BE2C (cell line): ENCODE results near the gene LRMDA.
A peak's percentile ranks its signal among the peaks of the same experiment; 100 is the strongest.

Experiments
- DNase-seq: peaks from one replicate; pipeline ENCODE4 v3.0.0-alpha.2; 2020
- H3K27me3 ChIP-seq: fragments of 250-450 bp; sonication (Bioruptor Pico); 2 replicates; pipeline ENCODE4 v1.5.1; 2020; ENCODE audit warnings: mild to moderate bottlenecking
- H3K36me3 ChIP-seq: fragments of 250-450 bp; sonication (Bioruptor Pico); 2 replicates; pipeline ENCODE4 v1.5.1; 2020; ENCODE audit warnings: mild to moderate bottlenecking
- H3K4me1 ChIP-seq: fragments of 250-450 bp; sonication (Bioruptor Pico); 2 replicates; pipeline ENCODE4 v1.5.1; 2020
- H3K4me3 ChIP-seq: 2 replicates; pipeline ENCODE4 v1.5.1; 2011; ENCODE audit warnings: low read depth, low read length
- H3K9me3 ChIP-seq: fragments of 250-450 bp; sonication (Bioruptor Pico); 2 replicates; pipeline ENCODE4 v1.5.1; 2020
- CTCF ChIP-seq: IDR thresholded peaks from 2 replicates; pipeline ENCODE4 v1.5.1; 2012; ENCODE audit warnings: mild to moderate bottlenecking, low read depth, low read length

LRMDA gene

GRCh38 chr10:76310588-76311080, 879.2 kb downstream of the LRMDA start:
- no peak for DNase-seq
- H3K4me3 ChIP-seq, result no peak overlapping the region
- no peak for TF ChIP-seq CTCF
- no peaks in the 10 kb centered on the region for H3K36me3 ChIP-seq
- no peaks in the 10 kb centered on the region for H3K9me3 ChIP-seq
- no peaks in the 10 kb centered on the region for H3K27me3 ChIP-seq
- no peaks in the 10 kb centered on the region; the same call in 1 of the 2 replicates for H3K4me1 ChIP-seq

GRCh38 chr10:76311752-76312636, 880.6 kb downstream of the LRMDA start:
- H3K4me3 ChIP-seq, result no peak overlapping the region
- no peaks in the 10 kb centered on the region for H3K27me3 ChIP-seq
- H3K36me3 ChIP-seq, result no peaks in the 10 kb centered on the region
- no peaks in the 10 kb centered on the region; the same call in 1 of the 2 replicates for H3K4me1 ChIP-seq
- DNase-seq, result peak; percentile 43
- no peaks in the 10 kb centered on the region for H3K9me3 ChIP-seq
- peak; percentile 55 for TF ChIP-seq CTCF

GRCh38 chr10:76315240-76315639, 883.8 kb downstream of the LRMDA start:
- no peaks in the 10 kb centered on the region for H3K9me3 ChIP-seq
- no peak for TF ChIP-seq CTCF
- peak; percentile 8 for DNase-seq

GRCh38 chr10:76316234-76316633, 884.8 kb downstream of the LRMDA start:
- H3K9me3 ChIP-seq, result no peaks in the 10 kb centered on the region
- no peak for TF ChIP-seq CTCF

More at GRCh38 chr10:76315240-76315639, 883.8 kb downstream of the LRMDA start:
- no peaks in the 10 kb centered on the region for H3K4me1 ChIP-seq
- H3K4me3 ChIP-seq, result no peak overlapping the region
- H3K36me3 ChIP-seq, result no peaks in the 10 kb centered on the region
- H3K27me3 ChIP-seq, result no peaks in the 10 kb centered on the region

GRCh38 chr10:76317078-76317477, 885.7 kb downstream of the LRMDA start:
- no peaks in the 10 kb centered on the region for H3K36me3 ChIP-seq
- DNase-seq, result no peak
- H3K4me3 ChIP-seq, result no peak overlapping the region
- no peaks in the 10 kb centered on the region for H3K27me3 ChIP-seq
- H3K9me3 ChIP-seq, result no peaks in the 10 kb centered on the region
- H3K4me1 ChIP-seq, result no peaks in the 10 kb centered on the region
- no peak for TF ChIP-seq CTCF

More at GRCh38 chr10:76316234-76316633, 884.8 kb downstream of the LRMDA start:
- Histone ChIP-seq H3K4me3 (no peak overlapping the region), H3K27me3 (no peaks in the 10 kb centered on the region), H3K4me1 (no peaks in the 10 kb centered on the region), H3K36me3 (no peaks in the 10 kb centered on the region)
- DNase-seq, result no peak

GRCh38 chr10:76318211-76318610, 886.8 kb downstream of the LRMDA start:
- H3K9me3 ChIP-seq, result no peaks in the 10 kb centered on the region
- no peak overlapping the region for H3K4me3 ChIP-seq
- no peaks in the 10 kb centered on the region for H3K36me3 ChIP-seq
- H3K4me1 ChIP-seq, result no peaks in the 10 kb centered on the region
- no peaks in the 10 kb centered on the region; the same call in 1 of the 2 replicates for H3K27me3 ChIP-seq
- no peak for DNase-seq
- no peak for TF ChIP-seq CTCF
